Endothelial cell (in vitro differentiated cells): Measurements from ENCODE around the gene F5. TPM values are rescaled to one million over a fixed set of nuclear protein-coding genes. Genes with fewer than 3 reads are reported as not detected.

Experiments
- DNase-seq: peaks from one replicate; pipeline ENCODE4 v3.0.0; 2021; ENCODE audit warnings: low spot score
- H3K27ac Mint-ChIP-seq: one replicate; pipeline ENCODE4 v1.8.0; 2021; ENCODE audit warnings: mixed read lengths, inconsistent platforms; ENCODE audit not compliant: unreplicated experiment
- H3K27me3 Mint-ChIP-seq: one replicate; pipeline ENCODE4 v1.8.0; 2021; ENCODE audit warnings: mild to moderate bottlenecking, moderate library complexity, mixed read lengths, inconsistent platforms; ENCODE audit not compliant: unreplicated experiment
- H3K36me3 Mint-ChIP-seq: one replicate; pipeline ENCODE4 v1.8.0; 2021; ENCODE audit warnings: mild to moderate bottlenecking, low read depth, mixed read lengths, inconsistent platforms; ENCODE audit not compliant: unreplicated experiment
- H3K4me1 Mint-ChIP-seq: one replicate; pipeline ENCODE4 v1.8.0; 2021; ENCODE audit warnings: mild to moderate bottlenecking, mixed read lengths, inconsistent platforms; ENCODE audit not compliant: unreplicated experiment
- H3K4me3 Mint-ChIP-seq: one replicate; pipeline ENCODE4 v1.8.0; 2021; ENCODE audit warnings: mild to moderate bottlenecking, mixed read lengths, inconsistent platforms; ENCODE audit not compliant: unreplicated experiment
- H3K9me3 Mint-ChIP-seq: one replicate; pipeline ENCODE4 v1.8.0; 2021; ENCODE audit warnings: mixed read lengths, inconsistent platforms; ENCODE audit not compliant: unreplicated experiment
- CTCF ChIP-seq: fragments of 200-600 bp; sonication (generic); IDR thresholded peaks from one replicate; pipeline ENCODE4 v1.5.0; 2021; ENCODE audit warnings: antibody characterized with exemption; ENCODE audit not compliant: unreplicated experiment
- long read RNA-seq: library from polyadenylated mRNA; unstranded; transcript quantifications from one replicate; pipeline ENCODE4 v2.0.0, GENCODE V29; 2020; ENCODE audit not compliant: unreplicated experiment
- total RNA-seq: library from RNA; stranded (reverse); fragmentation: NEBNext Ultra II Directional; extraction: Animal tissue kit (Norgen Biotek cat#: 25700); gene quantifications from one replicate; pipeline ENCODE4 v1.2.1, GENCODE V29; 2021; ENCODE audit not compliant: unreplicated experiment

Gene F5
- not detected for total RNA-seq
- long read RNA-seq, result 0 reads

- Mint-ChIP-seq H3K27ac (no peak within 1 kb of the TSS), H3K4me1 (peaks cover 4% of the 10 kb centered on the region), H3K9me3 (no peaks in the 10 kb centered on the region), H3K4me3 (no peak within 1 kb of the TSS), H3K27me3 (no peaks in the 10 kb centered on the region), H3K36me3 (no peaks in the 10 kb centered on the region)
- TF ChIP-seq CTCF, result peak; percentile 20
- peak; percentile 74 for DNase-seq
Measured at GRCh38 chr1:169586395-169587255, at the start of gene F5. Gene F5 (minus strand): TSS chr1:169586481. CDS start chr1:169586386, 95 bp downstream.

GRCh38 chr1:169634877-169635276, 48.6 kb upstream of the F5 start:
- Mint-ChIP-seq H3K4me3 (no peak overlapping the region), H3K4me1 (peaks cover 4% of the 10 kb centered on the region), H3K36me3 (no peaks in the 10 kb centered on the region), H3K27ac (no peak overlapping the region), H3K27me3 (peaks cover 5% of the 10 kb centered on the region), H3K9me3 (peaks cover 7% of the 10 kb centered on the region)
- no peak for TF ChIP-seq CTCF
- no peak for DNase-seq

GRCh38 chr1:169634145-169634544, 47.9 kb upstream of the F5 start:
- Mint-ChIP-seq H3K36me3 (no peaks in the 10 kb centered on the region), H3K4me1 (peaks cover 8% of the 10 kb centered on the region), H3K27me3 (peaks cover 6% of the 10 kb centered on the region), H3K27ac (no peak overlapping the region), H3K9me3 (peaks cover 7% of the 10 kb centered on the region), H3K4me3 (no peak overlapping the region)
- no peak for TF ChIP-seq CTCF
- no peak for DNase-seq

GRCh38 chr1:169631249-169631648, 45.0 kb upstream of the F5 start:
- H3K27ac Mint-ChIP-seq, result no peak overlapping the region
- no peaks in the 10 kb centered on the region for H3K36me3 Mint-ChIP-seq
- TF ChIP-seq CTCF, result no peak
- no peak overlapping the region for H3K4me3 Mint-ChIP-seq
- peaks cover 1% of the 10 kb centered on the region for H3K27me3 Mint-ChIP-seq
- DNase-seq, result no peak
- peaks cover 8% of the 10 kb centered on the region for H3K4me1 Mint-ChIP-seq
- peaks cover 7% of the 10 kb centered on the region for H3K9me3 Mint-ChIP-seq

- H3K27ac Mint-ChIP-seq, result no peak within 1 kb of the TSS
- TF ChIP-seq CTCF, result no peak
- no peak for DNase-seq
- no peaks in the 10 kb centered on the region for H3K36me3 Mint-ChIP-seq
- peaks cover 7% of the 10 kb centered on the region for H3K9me3 Mint-ChIP-seq
- peaks cover 12% of the 10 kb centered on the region for H3K4me1 Mint-ChIP-seq
- H3K4me3 Mint-ChIP-seq, result no peak within 1 kb of the TSS
- peaks cover 1% of the 10 kb centered on the region for H3K27me3 Mint-ChIP-seq
Measured at GRCh38 chr1:169630006-169630405, 43.7 kb upstream of the F5 start, which contains the start of gene SELP. Gene SELP (minus strand): TSS chr1:169630124. CDS start chr1:169630074, 50 bp downstream.
